ENCODE results near the gene C10orf90.

DNA sequence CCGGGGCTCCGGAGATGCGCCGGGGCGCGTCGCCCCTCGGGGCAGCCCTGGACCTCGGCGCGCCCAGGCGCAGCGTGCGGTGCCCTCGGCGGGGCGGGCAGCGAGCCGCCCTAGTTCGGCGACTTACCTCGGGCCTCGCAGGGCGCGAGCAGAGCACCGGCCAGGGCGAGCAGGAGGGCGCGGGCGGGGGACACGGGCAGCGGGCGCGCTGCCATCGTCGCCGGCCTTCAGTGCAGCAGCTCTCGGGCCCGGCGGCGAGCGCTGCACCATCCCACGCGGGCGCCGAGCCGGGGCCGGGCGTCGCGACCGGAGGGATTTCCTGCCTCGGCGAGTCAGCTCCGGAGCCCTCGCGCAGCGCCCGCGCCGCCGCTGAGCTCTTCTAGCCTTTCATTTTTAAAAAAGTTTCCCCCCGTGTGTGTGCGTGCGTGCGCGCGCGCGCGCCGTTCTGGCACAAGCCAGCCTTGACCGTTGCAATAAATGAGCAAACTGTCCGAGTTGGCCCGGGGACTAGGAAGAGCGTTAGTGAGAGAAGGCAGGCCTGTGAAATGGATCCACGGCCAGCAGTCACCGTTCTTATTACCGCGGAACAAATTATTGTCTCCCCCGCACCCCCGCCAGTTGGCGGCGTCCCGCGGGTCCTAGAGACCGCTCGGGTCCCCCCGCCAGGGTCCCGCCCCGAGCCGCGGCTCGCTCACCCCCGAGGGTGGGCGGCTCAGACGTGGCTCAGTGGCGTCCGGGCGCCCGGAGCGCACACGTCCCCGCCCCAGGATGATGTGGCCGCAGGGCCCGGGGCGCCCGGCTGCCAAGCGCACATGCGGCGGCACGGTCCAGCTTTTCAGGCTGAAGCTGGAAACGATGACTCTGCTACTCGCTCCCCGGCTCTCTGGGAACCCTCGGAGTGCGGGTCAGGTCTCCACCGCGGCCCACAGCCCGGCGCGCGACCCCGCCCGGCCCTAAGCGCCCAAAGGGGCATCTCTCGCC lies 282.3 kb downstream of the C10orf90 start, which contains the start of gene ADAM12:
- TF ChIP-seq CREB1 (IDR thresholded peaks at IDR 0.05; ENCODE audit: low read depth) (no peak), TCF12 (IDR thresholded peaks at IDR 0.05; ENCODE audit: low read depth) (no peak), CEBPB (IDR thresholded peaks at IDR 0.05) (no peak), YY1 (IDR thresholded peaks at IDR 0.05; ENCODE audit: low read depth) (no peak), EP300 (IDR thresholded peaks at IDR 0.05; ENCODE audit: borderline replicate concordance) (no peak), FOXM1 (IDR thresholded peaks at IDR 0.05; ENCODE audit: borderline replicate concordance, low read depth) (no peak), EGR1 (IDR thresholded peaks at IDR 0.05) (no peak), TAF1 (IDR thresholded peaks at IDR 0.05; ENCODE audit: low read depth) (no peak), NFIC (IDR thresholded peaks at IDR 0.05) (no peak), RAD21 (IDR thresholded peaks at IDR 0.05; ENCODE audit: low read depth) (no peak), TEAD4 (IDR thresholded peaks at IDR 0.05) (no peak)
- TF ChIP-seq, protein P1, sequence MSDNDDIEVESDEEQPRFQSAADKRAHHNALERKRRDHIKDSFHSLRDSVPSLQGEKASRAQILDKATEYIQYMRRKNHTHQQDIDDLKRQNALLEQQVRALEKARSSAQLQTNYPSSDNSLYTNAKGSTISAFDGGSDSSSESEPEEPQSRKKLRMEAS (IDR thresholded peaks at IDR 0.05): no peak
- TF ChIP-seq, protein P2, sequence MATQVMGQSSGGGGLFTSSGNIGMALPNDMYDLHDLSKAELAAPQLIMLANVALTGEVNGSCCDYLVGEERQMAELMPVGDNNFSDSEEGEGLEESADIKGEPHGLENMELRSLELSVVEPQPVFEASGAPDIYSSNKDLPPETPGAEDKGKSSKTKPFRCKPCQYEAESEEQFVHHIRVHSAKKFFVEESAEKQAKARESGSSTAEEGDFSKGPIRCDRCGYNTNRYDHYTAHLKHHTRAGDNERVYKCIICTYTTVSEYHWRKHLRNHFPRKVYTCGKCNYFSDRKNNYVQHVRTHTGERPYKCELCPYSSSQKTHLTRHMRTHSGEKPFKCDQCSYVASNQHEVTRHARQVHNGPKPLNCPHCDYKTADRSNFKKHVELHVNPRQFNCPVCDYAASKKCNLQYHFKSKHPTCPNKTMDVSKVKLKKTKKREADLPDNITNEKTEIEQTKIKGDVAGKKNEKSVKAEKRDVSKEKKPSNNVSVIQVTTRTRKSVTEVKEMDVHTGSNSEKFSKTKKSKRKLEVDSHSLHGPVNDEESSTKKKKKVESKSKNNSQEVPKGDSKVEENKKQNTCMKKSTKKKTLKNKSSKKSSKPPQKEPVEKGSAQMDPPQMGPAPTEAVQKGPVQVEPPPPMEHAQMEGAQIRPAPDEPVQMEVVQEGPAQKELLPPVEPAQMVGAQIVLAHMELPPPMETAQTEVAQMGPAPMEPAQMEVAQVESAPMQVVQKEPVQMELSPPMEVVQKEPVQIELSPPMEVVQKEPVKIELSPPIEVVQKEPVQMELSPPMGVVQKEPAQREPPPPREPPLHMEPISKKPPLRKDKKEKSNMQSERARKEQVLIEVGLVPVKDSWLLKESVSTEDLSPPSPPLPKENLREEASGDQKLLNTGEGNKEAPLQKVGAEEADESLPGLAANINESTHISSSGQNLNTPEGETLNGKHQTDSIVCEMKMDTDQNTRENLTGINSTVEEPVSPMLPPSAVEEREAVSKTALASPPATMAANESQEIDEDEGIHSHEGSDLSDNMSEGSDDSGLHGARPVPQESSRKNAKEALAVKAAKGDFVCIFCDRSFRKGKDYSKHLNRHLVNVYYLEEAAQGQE (IDR thresholded peaks at IDR 0.05; ENCODE audit: low read depth): no peak
- TF ChIP-seq, protein P3, sequence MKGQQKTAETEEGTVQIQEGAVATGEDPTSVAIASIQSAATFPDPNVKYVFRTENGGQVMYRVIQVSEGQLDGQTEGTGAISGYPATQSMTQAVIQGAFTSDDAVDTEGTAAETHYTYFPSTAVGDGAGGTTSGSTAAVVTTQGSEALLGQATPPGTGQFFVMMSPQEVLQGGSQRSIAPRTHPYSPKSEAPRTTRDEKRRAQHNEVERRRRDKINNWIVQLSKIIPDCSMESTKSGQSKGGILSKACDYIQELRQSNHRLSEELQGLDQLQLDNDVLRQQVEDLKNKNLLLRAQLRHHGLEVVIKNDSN (IDR thresholded peaks at IDR 0.05): no peak

Data from Ishikawa (cell line).